CD4-positive, alpha-beta memory T cell (primary cell): ENCODE results near the gene MFSD11. TPM values are rescaled to one million over a fixed set of nuclear protein-coding genes. Genes with fewer than 3 reads are reported as not detected.

Experiments used
- CTCF ChIA-PET: fragments of 350-600 bp; sonication (Branson Sonifier 250); formaldehyde crosslinking; loops from one replicate; lab custom pipeline; 2021; ENCODE audit warnings: inconsistent platforms; ENCODE audit not compliant: partially characterized antibody; lab: Charles Lee
- POLR2A ChIA-PET: fragments of 350-600 bp; sonication (Branson Sonifier 250); formaldehyde crosslinking; loops from one replicate; lab custom pipeline; 2021; ENCODE audit not compliant: partially characterized antibody; lab: Charles Lee
- DNase-seq, 5 donors: peaks; one replicate each; pipeline versions ENCODE4 v3.0.0 to v3.0.0-alpha.2; 2020 to 2022; ENCODE audit warnings: mixed read lengths in 1 of 5
- H3K27ac ChIP-seq: one replicate; pipeline ENCODE4 v1.7.0; 2013; ENCODE audit warnings: low read depth, low read length
- H3K27me3 ChIP-seq: 2 replicates; pipeline ENCODE4 v1.7.0; 2013; ENCODE audit warnings: mild to moderate bottlenecking, low read length, moderate library complexity; ENCODE audit not compliant: insufficient read depth
- H3K36me3 ChIP-seq: 2 replicates; pipeline ENCODE4 v1.7.0; 2013; ENCODE audit warnings: mild to moderate bottlenecking, low read length, moderate library complexity; ENCODE audit not compliant: insufficient read depth
- H3K4me1 ChIP-seq: 2 replicates; pipeline ENCODE4 v1.7.0; 2013; ENCODE audit warnings: mild to moderate bottlenecking, low read length, moderate library complexity; ENCODE audit not compliant: insufficient read depth
- H3K4me3 ChIP-seq, 2 donors: one replicate each; pipeline ENCODE4 v1.7.0; 2013; ENCODE audit warnings: low read length in 2 of 2, mild to moderate bottlenecking in 1 of 2
- H3K9me3 ChIP-seq, 2 donors: one replicate each; pipeline ENCODE4 v1.7.0; 2013; ENCODE audit warnings: low read length in 2 of 2, control low read depth in 1 of 2; ENCODE audit not compliant: control insufficient read depth in 1 of 2
- H3K27ac Mint-ChIP-seq, 7 donors: one replicate each; pipeline ENCODE4 v1.8.0; 2020 to 2021; ENCODE audit warnings: mixed read lengths in 7 of 7, mild to moderate bottlenecking in 6 of 7, inconsistent platforms in 3 of 7, moderate library complexity in 3 of 7
- H3K27me3 Mint-ChIP-seq, 2 donors: one replicate each; pipeline ENCODE4 v1.8.0; 2020 to 2021; ENCODE audit warnings: mixed read lengths in 2 of 2
- H3K36me3 Mint-ChIP-seq, 2 donors: one replicate each; pipeline ENCODE4 v1.8.0; 2020 to 2021; ENCODE audit warnings: mixed read lengths in 2 of 2, inconsistent platforms in 1 of 2, mild to moderate bottlenecking in 1 of 2
- H3K4me1 Mint-ChIP-seq, 4 donors: one replicate each; pipeline ENCODE4 v1.8.0; 2020 to 2021; ENCODE audit warnings: mixed read lengths in 4 of 4, mild to moderate bottlenecking in 1 of 4
- H3K4me3 Mint-ChIP-seq, 8 donors: one replicate each; pipeline ENCODE4 v1.8.0; 2020 to 2021; ENCODE audit warnings: mixed read lengths in 8 of 8, mild to moderate bottlenecking in 7 of 8, moderate library complexity in 6 of 8, inconsistent platforms in 3 of 8
- H3K9me3 Mint-ChIP-seq, 8 donors: one replicate each; pipeline ENCODE4 v1.8.0; 2020 to 2021; ENCODE audit warnings: mixed read lengths in 8 of 8, mild to moderate bottlenecking in 5 of 8, inconsistent platforms in 3 of 8, moderate library complexity in 1 of 8
- intact Hi-C: fragments of 100-400 bp; cut with micrococcal nuclease; formaldehyde crosslinking; loops from one replicate; pipeline ENCODE4 v1.15.1; 2023
- polyA plus RNA-seq, 2 donors: library from polyadenylated mRNA; unstranded; fragments of 300-500 nt; fragmentation: Illumina TruSeq; gene quantifications; one replicate each; pipeline ENCODE4 v1.2.3, GENCODE V29; 2021
- total RNA-seq, 2 experiments: library from RNA; stranded (reverse); gene quantifications; one replicate each; pipeline ENCODE4 v1.2.3, GENCODE V29; 2021

The MFSD11 gene
- total and polyA plus RNA-seq, 4 experiments from 2014 or later = 23.1 to 37.8 (median 33.7) TPM

GRCh38 chr17:76733618-76733957, 4.3 kb upstream of the MFSD11 start:
- no peak for DNase-seq
- peaks cover 37 to 77% of the 10 kb centered on the region in 2 donors for H3K36me3 Mint-ChIP-seq
- Histone ChIP-seq H3K27ac (peak overlapping the region; percentile 95), H3K27me3 (no peaks in the 10 kb centered on the region), H3K4me3 (no peak overlapping the region), H3K9me3 (no peaks in the 10 kb centered on the region), H3K4me1 (peaks cover 74% of the 10 kb centered on the region), H3K36me3 (peaks cover 56% of the 10 kb centered on the region)
- intact Hi-C loops = no loop called here
- peak overlapping the region; percentile 92 to 98 (median 96) for H3K4me3 Mint-ChIP-seq
- H3K9me3 Mint-ChIP-seq = peaks cover 0 to 8% (median 0%) of the 10 kb centered on the region in 8 donors
- no peaks in the 10 kb centered on the region for H3K27me3 Mint-ChIP-seq
- ChIA-PET POLR2A (interaction anchor here (0.6 to 7.4 kb wide), 5 partner anchors 19 to 218 kb away, joined by 4 to 93 read pairs (median 5); no protein-coding TSS in a partner anchor), CTCF (interaction anchor here (1.3 to 1.4 kb wide), 2 partner anchors 17 to 107 kb away, joined by 3 read pairs; no protein-coding TSS in a partner anchor)
- peaks cover 38 to 74% (median 55%) of the 10 kb centered on the region in 4 donors for H3K4me1 Mint-ChIP-seq
- peak overlapping the region; percentile 60 to 99 (median 97) for H3K27ac Mint-ChIP-seq

GRCh38 chr17:76734080-76734840, 3.7 kb upstream of the MFSD11 start:
- H3K27me3 ChIP-seq = no peaks in the 10 kb centered on the region
- H3K27me3 Mint-ChIP-seq = no peaks in the 10 kb centered on the region
- peak overlapping the region; percentile 95 for H3K27ac ChIP-seq
- peaks cover 44 to 74% (median 59%) of the 10 kb centered on the region in 4 donors for H3K4me1 Mint-ChIP-seq
- H3K4me3 Mint-ChIP-seq = peak overlapping the region; percentile 92 to 98 (median 96)
- H3K27ac Mint-ChIP-seq = peak overlapping the region; percentile 87 to 99 (median 97)
- no peak for DNase-seq
- peaks cover 37 to 77% of the 10 kb centered on the region in 2 donors for H3K36me3 Mint-ChIP-seq
- no peaks in the 10 kb centered on the region for H3K9me3 ChIP-seq
- peaks cover 0 to 8% (median 0%) of the 10 kb centered on the region in 8 donors for H3K9me3 Mint-ChIP-seq
- peaks cover 55% of the 10 kb centered on the region for H3K36me3 ChIP-seq
- peak overlapping the region; percentile 74 to 93 for H3K4me3 ChIP-seq
- CTCF ChIA-PET = interaction anchor here (1.2 to 1.4 kb wide), 3 partner anchors 8 to 106 kb away, joined by 3 read pairs; partner anchors contain the start of genes JMJD6 and METTL23
- intact Hi-C loops = no loop called here
- POLR2A ChIA-PET = interaction anchor here (0.6 to 8.0 kb wide), 10 partner anchors 9 to 406 kb away, joined by 3 to 283 read pairs (median 7); partner anchors contain the start of genes JMJD6, METTL23 and SEC14L1
- H3K4me1 ChIP-seq = peaks cover 74% of the 10 kb centered on the region

- POLR2A ChIA-PET = interaction anchor here (0.6 to 8.0 kb wide), 15 partner anchors 10 to 1395 kb away, joined by 3 to 283 read pairs (median 5); partner anchors contain the start of genes JMJD6, METTL23, SEC14L1 and UBE2O
- H3K9me3 Mint-ChIP-seq = peaks cover 0 to 8% (median 0%) of the 10 kb centered on the region in 8 donors
Measured at GRCh38 chr17:76735006-76735405, 2.9 kb upstream of the MFSD11 start.

GRCh38 chr17:76735586-76736348, 2.2 kb upstream of the MFSD11 start:
- Mint-ChIP-seq H3K9me3 (peaks cover 0 to 8% (median 0%) of the 10 kb centered on the region in 8 donors), H3K4me1 (peaks cover 42 to 75% (median 55%) of the 10 kb centered on the region in 4 donors), H3K36me3 (peaks cover 38 to 67% of the 10 kb centered on the region in 2 donors), H3K4me3 (peak overlapping the region; percentile 92 to 98 (median 96)), H3K27ac (peak overlapping the region; percentile 87 to 99 (median 97)), H3K27me3 (no peaks in the 10 kb centered on the region)
- ChIA-PET CTCF (interaction anchor here (0.6 to 1.2 kb wide), 2 partner anchors 9 to 75 kb away, joined by 3 read pairs; partner anchors contain the start of genes JMJD6 and METTL23), POLR2A (interaction anchor here (0.6 to 8.0 kb wide), 23 partner anchors 10 to 1394 kb away, joined by 3 to 283 read pairs (median 6); partner anchors contain the start of genes JMJD6, METTL23, MXRA7 and SEC14L1)
- Histone ChIP-seq H3K27ac (peak overlapping the region; percentile 95), H3K4me3 (peak overlapping the region; percentile 74 to 93), H3K36me3 (peaks cover 50% of the 10 kb centered on the region), H3K4me1 (peaks cover 70% of the 10 kb centered on the region), H3K9me3 (no peaks in the 10 kb centered on the region), H3K27me3 (no peaks in the 10 kb centered on the region)
- no peak for DNase-seq
- intact Hi-C loops = loop anchor here (5.0 kb wide), 2 partner anchors 407 to 1222 kb away; partner anchors contain the start of genes SEC14L1 and TNRC6C

More at GRCh38 chr17:76735006-76735405, 2.9 kb upstream of the MFSD11 start:
- H3K27ac Mint-ChIP-seq = peak overlapping the region; percentile 87 to 99 (median 97)
- peak overlapping the region; percentile 92 to 98 (median 96) for H3K4me3 Mint-ChIP-seq
- DNase-seq = peak in 1 of 5 donors; percentile 29
- Histone ChIP-seq H3K27ac (peak overlapping the region; percentile 95), H3K4me3 (peak overlapping the region; percentile 74 to 93), H3K36me3 (peaks cover 50% of the 10 kb centered on the region), H3K27me3 (no peaks in the 10 kb centered on the region), H3K9me3 (no peaks in the 10 kb centered on the region), H3K4me1 (peaks cover 70% of the 10 kb centered on the region)
- CTCF ChIA-PET = interaction anchor here (0.6 to 1.4 kb wide), 3 partner anchors 9 to 105 kb away, joined by 3 read pairs; partner anchors contain the start of genes JMJD6 and METTL23
- peaks cover 37 to 72% of the 10 kb centered on the region in 2 donors for H3K36me3 Mint-ChIP-seq
- intact Hi-C loops = loop anchor here (5.0 kb wide), 2 partner anchors 407 to 1222 kb away; partner anchors contain the start of genes SEC14L1 and TNRC6C
- H3K4me1 Mint-ChIP-seq = peaks cover 42 to 69% (median 55%) of the 10 kb centered on the region in 4 donors
- no peaks in the 10 kb centered on the region for H3K27me3 Mint-ChIP-seq

- Histone ChIP-seq H3K4me1 (peaks cover 64% of the 10 kb centered on the region), H3K27ac (peak overlapping the region; percentile 95), H3K9me3 (no peaks in the 10 kb centered on the region), H3K4me3 (peak overlapping the region; percentile 74 to 93), H3K27me3 (no peaks in the 10 kb centered on the region), H3K36me3 (peaks cover 44% of the 10 kb centered on the region)
- Mint-ChIP-seq H3K4me3 (peak overlapping the region; percentile 92 to 98 (median 96)), H3K4me1 (peaks cover 42 to 71% (median 53%) of the 10 kb centered on the region in 4 donors), H3K36me3 (peaks cover 42 to 63% of the 10 kb centered on the region in 2 donors), H3K9me3 (peaks cover 0 to 8% (median 0%) of the 10 kb centered on the region in 8 donors), H3K27ac (peak overlapping the region; percentile 98 to 100 (median 99)), H3K27me3 (no peaks in the 10 kb centered on the region)
- peak; percentile 61 to 72 (median 68) for DNase-seq
- ChIA-PET CTCF (interaction anchor here (1.1 to 1.2 kb wide), 2 partner anchors 8 to 9 kb away, joined by 3 to 9 read pairs; partner anchors contain the start of genes JMJD6 and METTL23), POLR2A (interaction anchor here (0.6 to 8.0 kb wide), 26 partner anchors 11 to 1394 kb away, joined by 3 to 283 read pairs (median 4); partner anchors contain the start of genes JMJD6, METTL23, MXRA7 and SEC14L1)
- intact Hi-C loops = loop anchor here (1.0 to 5.0 kb wide), 5 partner anchors 10 to 1221 kb away; partner anchors contain the start of genes JMJD6, METTL23, SEC14L1 and TNRC6C
Measured at GRCh38 chr17:76736349-76737081, 1.4 kb upstream of the MFSD11 start.
